HUES48 (cell line): ENCODE data around the gene MEIOB.
"Not testable (repeated sequence)": the region's sequence is repeated elsewhere in the genome, so short reads cannot be mapped to it uniquely, and the experiment has no call there.

Experiments
- H3K27ac ChIP-seq: one replicate; pipeline ENCODE4 v1.7.0; 2013; ENCODE audit warnings: low read depth, low read length, inconsistent platforms
- H3K27me3 ChIP-seq: 2 replicates; pipeline ENCODE4 v1.6.1; 2013; ENCODE audit warnings: mild to moderate bottlenecking, low read length; ENCODE audit not compliant: control insufficient read depth, insufficient read depth
- H3K36me3 ChIP-seq: 2 replicates; pipeline ENCODE4 v1.6.1; 2013; ENCODE audit warnings: low read length; ENCODE audit not compliant: control insufficient read depth, insufficient read depth
- H3K4me1 ChIP-seq: 2 replicates; pipeline ENCODE4 v1.6.1; 2013; ENCODE audit warnings: mild to moderate bottlenecking, low read length; ENCODE audit not compliant: control insufficient read depth, insufficient read depth
- H3K4me3 ChIP-seq: 2 replicates; pipeline ENCODE4 v1.5.1; 2013; ENCODE audit warnings: mild to moderate bottlenecking, low read depth, low read length
- H3K9ac ChIP-seq: 2 replicates; pipeline ENCODE4 v1.6.1; 2013; ENCODE audit warnings: mild to moderate bottlenecking, low read depth, low read length, moderate library complexity
- H3K9me3 ChIP-seq: 2 replicates; pipeline ENCODE4 v1.6.1; 2013; ENCODE audit warnings: low read length; ENCODE audit not compliant: control insufficient read depth, insufficient read depth

MEIOB gene

GRCh38 chr16:1890024-1890707 is 18.2 kb upstream of the MEIOB start:
- Histone ChIP-seq H3K4me3 (no peak overlapping the region), H3K27me3 (no peaks in the 10 kb centered on the region; the same call in 1 of the 2 replicates), H3K27ac (no peak overlapping the region)

GRCh38 chr16:1887711-1888354 is 15.9 kb upstream of the MEIOB start:
- H3K27ac ChIP-seq: no peak overlapping the region
- no peak overlapping the region for H3K4me3 ChIP-seq
- no peak overlapping the region for H3K9ac ChIP-seq
- H3K9me3 ChIP-seq: no peaks in the 10 kb centered on the region
- no peaks in the 10 kb centered on the region for H3K36me3 ChIP-seq
- H3K27me3 ChIP-seq: no peaks in the 10 kb centered on the region; the same call in 1 of the 2 replicates
- 0 out of 2 replicates have a peak, but pooled peaks cover under 1% of the 10 kb centered on the region for H3K4me1 ChIP-seq

More at GRCh38 chr16:1890024-1890707, 18.2 kb upstream of the MEIOB start:
- no peaks in the 10 kb centered on the region for H3K36me3 ChIP-seq
- 0 out of 2 replicates have a peak, but pooled peaks cover 4% of the 10 kb centered on the region for H3K4me1 ChIP-seq
- H3K9ac ChIP-seq: no peak overlapping the region
- H3K9me3 ChIP-seq: no peaks in the 10 kb centered on the region

- Histone ChIP-seq H3K9me3 (no peaks in the 10 kb centered on the region), H3K27me3 (no peaks in the 10 kb centered on the region; the same call in 1 of the 2 replicates), H3K36me3 (no peaks in the 10 kb centered on the region), H3K27ac (no peak overlapping the region), H3K9ac (no peak overlapping the region), H3K4me3 (no peak overlapping the region), H3K4me1 (no peaks in the 10 kb centered on the region)
Observed at GRCh38 chr16:1884889-1885288, 12.9 kb upstream of the MEIOB start.

DNA sequence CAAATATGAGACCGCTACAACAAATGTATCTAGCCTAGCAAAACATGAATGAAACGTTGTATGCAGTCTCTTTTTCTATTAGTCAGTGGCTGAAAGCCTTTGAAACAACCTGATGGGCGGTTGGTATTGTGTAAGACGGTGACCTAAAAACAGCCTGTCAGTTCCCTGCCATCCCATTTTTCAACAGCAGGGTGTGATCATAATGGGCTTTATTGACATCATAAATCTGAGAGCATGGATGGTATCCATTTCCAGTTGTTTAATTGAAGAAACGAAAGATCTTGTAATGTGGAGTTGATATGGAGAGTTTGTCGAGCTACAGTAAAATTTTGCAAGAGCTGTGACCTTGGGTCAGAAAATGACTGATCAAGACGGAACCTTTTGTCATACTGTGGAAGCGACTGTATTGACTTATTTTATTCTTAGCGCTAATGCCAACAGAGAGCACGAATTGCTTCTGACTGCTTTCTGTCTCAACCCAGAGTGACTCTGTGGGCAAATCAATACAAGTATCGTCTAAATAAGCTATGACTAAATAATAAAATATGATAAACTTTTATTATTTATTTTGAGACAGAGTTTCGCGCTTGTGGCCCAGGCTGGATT is 12.3 kb upstream of the MEIOB start:
- H3K27ac ChIP-seq: no peak overlapping the region
- H3K9me3 ChIP-seq: no peaks in the 10 kb centered on the region
- no peak overlapping the region for H3K9ac ChIP-seq
- no peaks in the 10 kb centered on the region for H3K27me3 ChIP-seq
- no peaks in the 10 kb centered on the region for H3K4me1 ChIP-seq
- H3K36me3 ChIP-seq: no peaks in the 10 kb centered on the region
- H3K4me3 ChIP-seq: no peak overlapping the region

- not testable (repeated sequence) for H3K4me1 ChIP-seq, H3K4me3 ChIP-seq, H3K36me3 ChIP-seq, H3K9ac ChIP-seq, H3K9me3 ChIP-seq, H3K27me3 ChIP-seq, H3K27ac ChIP-seq
Observed at GRCh38 chr16:1881172-1881571, 9.2 kb upstream of the MEIOB start.

GRCh38 chr16:1879477-1879876 is 7.5 kb upstream of the MEIOB start:
- Histone ChIP-seq H3K36me3 (no peaks in the 10 kb centered on the region), H3K27me3 (no peaks in the 10 kb centered on the region), H3K4me3 (no peak overlapping the region), H3K9ac (no peak overlapping the region), H3K27ac (no peak overlapping the region), H3K9me3 (no peaks in the 10 kb centered on the region), H3K4me1 (no peaks in the 10 kb centered on the region)

GRCh38 chr16:1878256-1878655 is 6.3 kb upstream of the MEIOB start:
- Histone ChIP-seq H3K4me3 (no peak overlapping the region), H3K9me3 (no peaks in the 10 kb centered on the region), H3K27ac (no peak overlapping the region), H3K36me3 (no peaks in the 10 kb centered on the region), H3K27me3 (peaks cover 4% of the 10 kb centered on the region; the same call in 1 of the 2 replicates), H3K9ac (no peak overlapping the region), H3K4me1 (no peaks in the 10 kb centered on the region)

DNA sequence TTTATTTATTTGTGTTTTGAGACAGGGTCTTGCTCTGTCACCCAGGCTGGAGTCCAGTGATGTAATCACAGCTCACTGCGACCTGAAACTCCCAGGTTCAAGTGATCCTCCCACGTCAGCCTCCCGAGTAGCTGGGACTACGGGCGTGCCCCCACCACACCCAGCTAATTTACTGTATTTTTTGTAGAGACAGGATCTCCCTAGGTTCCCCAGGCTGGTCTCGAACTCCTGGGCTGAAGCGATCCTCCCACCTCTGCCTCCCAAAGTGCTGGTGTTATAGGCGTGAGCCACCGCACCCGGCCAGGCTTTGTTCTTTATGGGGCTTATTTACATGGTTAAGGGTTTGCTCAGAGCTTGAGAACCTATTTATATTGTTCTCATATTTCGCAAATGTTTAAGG is 5.8 kb upstream of the MEIOB start:
- no peaks in the 10 kb centered on the region for H3K36me3 ChIP-seq
- H3K27me3 ChIP-seq: peaks cover 5% of the 10 kb centered on the region; the same call in 1 of the 2 replicates
- H3K4me1 ChIP-seq: no peaks in the 10 kb centered on the region
- no peak overlapping the region for H3K4me3 ChIP-seq
- no peaks in the 10 kb centered on the region for H3K9me3 ChIP-seq
- H3K9ac ChIP-seq: no peak overlapping the region
- H3K27ac ChIP-seq: no peak overlapping the region

DNA sequence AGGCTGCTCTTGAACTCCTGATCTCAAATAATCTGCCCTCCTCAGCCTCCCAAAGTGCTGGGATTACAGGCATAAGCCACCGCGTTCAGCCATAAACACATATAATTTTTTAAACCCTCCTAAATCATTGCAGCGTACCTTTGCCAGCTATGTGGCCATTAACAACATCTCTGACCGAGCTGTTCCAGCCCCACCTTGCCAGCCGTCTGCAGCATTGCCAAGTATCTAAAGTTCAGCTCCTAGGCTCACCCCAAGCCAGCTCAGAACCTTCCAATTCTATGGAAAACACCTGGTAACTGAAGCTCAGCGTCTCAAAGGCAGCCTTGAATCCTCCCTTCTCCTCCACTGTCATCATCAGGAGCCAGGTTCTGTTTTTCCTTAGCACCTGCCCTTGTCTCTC is 5.1 kb upstream of the MEIOB start:
- H3K4me3 ChIP-seq: no peak overlapping the region
- no peaks in the 10 kb centered on the region for H3K36me3 ChIP-seq
- no peaks in the 10 kb centered on the region for H3K4me1 ChIP-seq
- H3K9ac ChIP-seq: no peak overlapping the region
- no peak overlapping the region for H3K27ac ChIP-seq
- H3K9me3 ChIP-seq: no peaks in the 10 kb centered on the region
- peaks cover 11% of the 10 kb centered on the region for H3K27me3 ChIP-seq

- no peak overlapping the region for H3K27ac ChIP-seq
- peaks cover 15% of the 10 kb centered on the region for H3K27me3 ChIP-seq
- H3K9me3 ChIP-seq: no peaks in the 10 kb centered on the region
Observed at GRCh38 chr16:1876468-1876867, 4.5 kb upstream of the MEIOB start.

DNA sequence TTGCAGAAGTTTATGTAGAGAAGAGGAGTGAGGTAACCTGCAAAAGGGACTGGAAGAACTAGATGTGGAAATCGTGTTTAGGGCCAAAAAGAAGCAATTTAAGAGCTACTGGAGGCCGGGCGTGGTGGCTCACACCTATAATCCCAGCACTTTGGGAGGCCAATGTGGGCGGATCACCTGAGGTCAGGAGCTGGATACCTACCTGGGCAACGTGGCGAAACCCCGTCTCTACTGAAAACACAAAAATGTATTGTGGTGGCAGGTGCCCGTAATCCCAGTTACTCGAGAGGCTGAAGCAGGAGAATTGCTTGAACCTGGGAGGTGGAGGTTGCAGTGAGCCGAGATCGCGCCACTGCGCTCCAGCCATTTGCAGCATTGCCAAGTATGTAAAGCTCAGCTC is 4.1 kb upstream of the MEIOB start:
- H3K4me3 ChIP-seq, H3K36me3 ChIP-seq, H3K4me1 ChIP-seq, H3K9ac ChIP-seq, H3K9me3 ChIP-seq, H3K27ac ChIP-seq: not testable (repeated sequence)
- H3K27me3 ChIP-seq: peaks cover 15% of the 10 kb centered on the region

More at GRCh38 chr16:1876468-1876867, 4.5 kb upstream of the MEIOB start:
- H3K36me3 ChIP-seq: no peaks in the 10 kb centered on the region
- no peak overlapping the region for H3K9ac ChIP-seq
- no peak overlapping the region for H3K4me3 ChIP-seq
- no peaks in the 10 kb centered on the region for H3K4me1 ChIP-seq
